Thyroid gland (tissue), 4 donors: ENCODE measurements around the gene EXOC6. TPM values are rescaled to one million over a fixed set of nuclear protein-coding genes. Genes with fewer than 3 reads are reported as not detected.

ENCODE experiments used
- DNase-seq, 2 donors: peaks; one replicate each; pipeline ENCODE4 v3.0.0-alpha.2; 2019
- H3K27ac ChIP-seq, 3 donors: fragments of 200-600 bp; sonication (generic); 1 replicate in 2 of 3; 2 replicates in 1 of 3; pipeline ENCODE4 v1.5.1; 2016 to 2019; ENCODE audit warnings: mild to moderate bottlenecking in 1 of 3, moderate library complexity in 1 of 3
- H3K27me3 ChIP-seq: fragments of 200-600 bp; sonication (generic); one replicate; pipeline ENCODE4 v1.5.1; 2019
- H3K36me3 ChIP-seq, 2 donors: fragments of 200-600 bp; sonication (generic); one replicate each; pipeline ENCODE4 v1.5.1; 2016 to 2019
- H3K4me1 ChIP-seq, 2 donors: fragments of 200-600 bp; sonication (generic); one replicate each; pipeline ENCODE4 v1.5.1; 2017 to 2019
- H3K4me3 ChIP-seq, 3 donors: fragments of 200-600 bp; sonication (generic); replicated peaks in 1 of 3; 1 replicate in 2 of 3; 2 replicates in 1 of 3; pipeline ENCODE4 v1.5.1; 2016; ENCODE audit warnings: mild to moderate bottlenecking in 1 of 3
- H3K9me3 ChIP-seq: fragments of 200-600 bp; sonication (generic); one replicate; pipeline ENCODE4 v1.5.1; 2017
- POLR2A ChIP-seq, 2 donors: fragments of 450-650 bp; IDR thresholded peaks; one replicate each; pipeline ENCODE4 v1.6.1; 2017; ENCODE audit warnings: antibody characterized with exemption in 2 of 2, mild to moderate bottlenecking in 2 of 2, moderate library complexity in 1 of 2
- WGBS, 2 donors: methylation state at CpG; one replicate each; pipeline ENCODE4 v1.1.5; 2017; 5-methylcytosine and 5-hydroxymethylcytosine counted together
- intact Hi-C: fragments of 100-400 bp; cut with DNase I; formaldehyde crosslinking; loops from one replicate; pipeline ENCODE4 v1.15.1; 2023
- total RNA-seq, 4 donors: library from RNA; depleted of rRNA; stranded (reverse); fragments of >200 nt; gene quantifications; one replicate each; pipeline ENCODE4 v1.2.3, GENCODE V29; 2016
- TF ChIP-seq, protein P1 (sequence below), 6 experiments: fragments of 200-600 bp in 3 of 6; fragments of 450-650 bp in 3 of 6; sonication (generic) in 3 of 6; IDR thresholded peaks; one replicate each; pipeline ENCODE4 v1.5.1; 2016 to 2019; ENCODE audit warnings: antibody characterized with exemption in 6 of 6, mild to moderate bottlenecking in 2 of 6, inconsistent platforms in 1 of 6, moderate library complexity in 1 of 6

Gene EXOC6
- total RNA-seq, 4 donors from 2014 or later: 51.6 to 74.0 (median 61.1) TPM

DNA sequence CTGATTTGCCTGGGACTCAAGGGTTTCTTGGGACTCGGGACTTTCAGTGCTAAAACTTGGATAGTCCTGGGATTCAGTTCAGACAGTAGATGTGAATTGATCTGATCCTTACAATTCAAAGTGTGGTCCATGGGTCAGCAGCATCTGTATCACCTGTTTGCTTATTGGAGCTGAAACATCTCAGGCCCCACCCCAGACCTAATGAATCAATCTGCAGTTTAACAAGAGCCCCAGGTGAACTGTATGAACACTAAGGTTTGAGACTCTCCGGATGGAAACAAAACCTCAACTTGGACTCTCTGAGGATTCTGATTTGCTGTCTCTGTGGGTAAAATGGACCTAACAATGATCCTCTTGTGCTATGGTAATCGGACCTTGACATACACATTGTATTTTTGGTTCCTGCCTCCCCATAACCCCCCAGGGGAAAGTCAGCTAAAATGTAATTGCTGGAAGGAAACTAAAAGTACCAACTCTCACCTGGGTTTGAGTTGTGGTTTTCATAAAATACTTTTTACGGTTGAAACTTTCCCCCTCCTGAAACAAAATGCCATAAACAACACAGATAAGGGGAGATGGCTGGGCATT, 237.0 kb downstream of the EXOC6 start:
- H3K4me3 ChIP-seq: no peak overlapping the region
- no peaks in the 10 kb centered on the region for H3K9me3 ChIP-seq
- H3K27ac ChIP-seq: no peak overlapping the region
- WGBS, 2 donors: 70 to 88% methylated on average over 4 of the region's 4 CpGs
- no peaks in the 10 kb centered on the region for H3K36me3 ChIP-seq
- TF ChIP-seq POLR2A (IDR thresholded peaks at IDR 0.05): no peak
- TF ChIP-seq, protein P1, sequence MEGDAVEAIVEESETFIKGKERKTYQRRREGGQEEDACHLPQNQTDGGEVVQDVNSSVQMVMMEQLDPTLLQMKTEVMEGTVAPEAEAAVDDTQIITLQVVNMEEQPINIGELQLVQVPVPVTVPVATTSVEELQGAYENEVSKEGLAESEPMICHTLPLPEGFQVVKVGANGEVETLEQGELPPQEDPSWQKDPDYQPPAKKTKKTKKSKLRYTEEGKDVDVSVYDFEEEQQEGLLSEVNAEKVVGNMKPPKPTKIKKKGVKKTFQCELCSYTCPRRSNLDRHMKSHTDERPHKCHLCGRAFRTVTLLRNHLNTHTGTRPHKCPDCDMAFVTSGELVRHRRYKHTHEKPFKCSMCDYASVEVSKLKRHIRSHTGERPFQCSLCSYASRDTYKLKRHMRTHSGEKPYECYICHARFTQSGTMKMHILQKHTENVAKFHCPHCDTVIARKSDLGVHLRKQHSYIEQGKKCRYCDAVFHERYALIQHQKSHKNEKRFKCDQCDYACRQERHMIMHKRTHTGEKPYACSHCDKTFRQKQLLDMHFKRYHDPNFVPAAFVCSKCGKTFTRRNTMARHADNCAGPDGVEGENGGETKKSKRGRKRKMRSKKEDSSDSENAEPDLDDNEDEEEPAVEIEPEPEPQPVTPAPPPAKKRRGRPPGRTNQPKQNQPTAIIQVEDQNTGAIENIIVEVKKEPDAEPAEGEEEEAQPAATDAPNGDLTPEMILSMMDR (IDR thresholded peaks at IDR 0.05): no peak
- no peak for DNase-seq
- intact Hi-C loops: loop anchor here (10.0 kb wide), 1 partner anchor 209 kb away; no protein-coding TSS in a partner anchor
- no peaks in the 10 kb centered on the region for H3K27me3 ChIP-seq
- no peaks in the 10 kb centered on the region for H3K4me1 ChIP-seq

DNA sequence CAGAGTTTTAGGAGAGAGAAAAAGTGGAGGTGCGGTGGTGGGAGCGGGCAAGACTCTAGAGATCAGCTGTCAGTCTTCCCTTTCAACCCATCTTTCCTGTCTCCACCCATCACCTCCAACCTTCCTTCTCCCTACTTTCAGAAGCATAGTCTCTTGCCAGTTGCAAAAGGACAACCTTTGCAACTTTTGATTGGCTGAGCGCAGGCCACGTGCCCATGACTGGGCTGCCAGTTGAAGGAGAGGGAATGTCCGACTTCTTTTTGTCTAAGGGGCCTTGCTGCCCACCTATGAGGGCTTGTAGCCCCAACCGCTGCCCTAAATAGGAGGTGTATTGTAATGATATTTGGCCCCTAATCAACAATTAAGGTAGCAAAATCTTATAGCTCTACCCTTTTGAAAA, 238.0 kb downstream of the EXOC6 start:
- 95 to 96% methylated on average over 6 of the region's 6 CpGs for WGBS, 2 donors

DNA sequence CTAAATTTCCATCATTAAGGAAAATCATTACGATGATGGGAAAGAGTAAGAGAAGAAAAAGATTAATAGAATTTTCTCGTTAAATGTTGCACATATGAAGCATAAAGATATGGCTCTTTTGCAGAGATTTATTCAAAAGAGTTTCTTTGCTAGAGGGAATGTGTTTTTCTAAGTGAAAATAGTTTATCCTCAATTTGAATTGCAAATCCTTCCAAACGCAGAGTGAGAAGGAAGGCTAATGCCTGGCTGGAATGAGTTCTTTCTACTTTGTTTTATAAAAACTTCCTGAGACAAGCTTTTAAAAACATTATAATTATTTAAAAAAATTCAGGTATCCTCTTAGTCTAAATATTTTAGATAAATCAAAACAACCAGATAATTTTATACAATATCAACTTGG, 239.5 kb downstream of the EXOC6 start:
- H3K4me3 ChIP-seq: no peak overlapping the region
- 69 to 77% methylated on average over 3 of the region's 3 CpGs for WGBS, 2 donors
- no peaks in the 10 kb centered on the region for H3K4me1 ChIP-seq
- H3K27me3 ChIP-seq: no peaks in the 10 kb centered on the region
- TF ChIP-seq POLR2A (IDR thresholded peaks at IDR 0.05): no peak
- TF ChIP-seq, protein P1 (IDR thresholded peaks at IDR 0.05): no peak
- no peaks in the 10 kb centered on the region for H3K9me3 ChIP-seq
- intact Hi-C loops: loop anchor here (10.0 kb wide), 1 partner anchor 207 kb away; no protein-coding TSS in a partner anchor
- DNase-seq: no peak
- H3K27ac ChIP-seq: no peak overlapping the region
- no peaks in the 10 kb centered on the region for H3K36me3 ChIP-seq

More for the DNA sequence above, 238.0 kb downstream of the EXOC6 start:
- intact Hi-C loops: loop anchor here (10.0 kb wide), 1 partner anchor 209 kb away; no protein-coding TSS in a partner anchor
- Histone ChIP-seq H3K36me3 (no peaks in the 10 kb centered on the region), H3K4me3 (no peak overlapping the region), H3K27ac (no peak overlapping the region), H3K4me1 (no peaks in the 10 kb centered on the region), H3K9me3 (no peaks in the 10 kb centered on the region), H3K27me3 (no peaks in the 10 kb centered on the region)
- TF ChIP-seq POLR2A (IDR thresholded peaks at IDR 0.05): no peak
- TF ChIP-seq, protein P1 (IDR thresholded peaks at IDR 0.05): no peak
- no peak for DNase-seq

DNA sequence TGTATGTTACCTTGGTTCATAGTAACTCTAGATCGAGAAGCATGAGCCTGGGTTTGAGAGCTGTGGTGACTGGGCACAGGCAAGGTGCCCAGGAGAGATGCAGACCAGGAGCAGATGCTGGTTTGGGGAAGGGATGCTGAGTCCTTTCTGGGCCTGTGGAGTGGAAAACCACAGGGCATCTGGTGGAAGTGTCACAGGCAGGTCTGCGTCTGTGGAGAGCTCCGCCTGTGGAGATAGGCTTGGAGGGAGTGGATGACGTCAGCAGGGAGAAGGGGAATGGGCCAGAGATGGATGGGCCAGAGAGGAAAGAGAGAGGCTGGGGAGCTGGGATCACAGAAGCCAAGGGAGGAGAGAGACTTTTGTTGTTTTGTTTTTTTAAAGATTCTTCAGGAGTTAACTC, 240.1 kb downstream of the EXOC6 start:
- DNase-seq: no peak
- no peak for TF ChIP-seq POLR2A (IDR thresholded peaks at IDR 0.05)
- TF ChIP-seq, protein P1 (IDR thresholded peaks at IDR 0.05): no peak
- Histone ChIP-seq H3K9me3 (no peaks in the 10 kb centered on the region), H3K4me1 (no peaks in the 10 kb centered on the region), H3K4me3 (no peak overlapping the region), H3K27me3 (no peaks in the 10 kb centered on the region), H3K36me3 (no peaks in the 10 kb centered on the region), H3K27ac (no peak overlapping the region)
- intact Hi-C loops: loop anchor here (10.0 kb wide), 1 partner anchor 206 kb away; no protein-coding TSS in a partner anchor
- 78 to 87% methylated on average over 4 of the region's 4 CpGs for WGBS, 2 donors

DNA sequence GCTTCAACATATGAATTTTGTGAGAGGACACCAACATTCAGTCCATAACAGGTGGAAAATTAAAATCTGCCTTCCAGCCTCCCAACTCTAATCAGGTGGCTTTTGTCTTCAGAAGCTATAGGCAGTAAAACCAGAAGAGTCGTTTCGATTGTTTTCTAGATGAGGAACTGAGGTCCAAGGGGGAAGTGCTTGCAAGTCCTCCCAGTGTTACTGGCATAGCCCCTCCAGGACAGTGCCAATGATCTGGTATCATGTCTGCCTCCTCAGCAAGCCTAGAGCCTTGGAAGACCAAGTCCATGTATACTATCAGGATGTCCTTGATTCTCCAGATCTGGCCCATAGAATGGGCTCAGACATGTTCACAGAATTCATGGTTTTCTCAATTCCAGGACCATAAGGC, 242.3 kb downstream of the EXOC6 start:
- no peaks in the 10 kb centered on the region for H3K4me1 ChIP-seq
- no peaks in the 10 kb centered on the region for H3K36me3 ChIP-seq
- no peak overlapping the region for H3K4me3 ChIP-seq
- intact Hi-C loops: no loop called here
- H3K27ac ChIP-seq: no peak overlapping the region
- H3K27me3 ChIP-seq: no peaks in the 10 kb centered on the region
- no peak for DNase-seq
- TF ChIP-seq, protein P1 (IDR thresholded peaks at IDR 0.05): no peak
- TF ChIP-seq POLR2A (IDR thresholded peaks at IDR 0.05): no peak
- WGBS, 2 donors: 82 to 83% methylated on average over 2 of the region's 2 CpGs
- no peaks in the 10 kb centered on the region for H3K9me3 ChIP-seq
